Thyroid gland (tissue), 4 donors: Measurements from ENCODE around the gene GRIP1.

Source experiments
- POLR2A ChIP-seq, 2 donors: fragments of 450-650 bp; IDR thresholded peaks; one replicate each; pipeline ENCODE4 v1.6.1; 2017; ENCODE audit warnings: antibody characterized with exemption in 2 of 2, mild to moderate bottlenecking in 2 of 2, moderate library complexity in 1 of 2
- TF ChIP-seq, protein P1 (sequence below), 6 experiments: fragments of 200-600 bp in 3 of 6; fragments of 450-650 bp in 3 of 6; sonication (generic) in 3 of 6; IDR thresholded peaks; one replicate each; pipeline ENCODE4 v1.5.1; 2016 to 2019; ENCODE audit warnings: antibody characterized with exemption in 6 of 6, mild to moderate bottlenecking in 2 of 6, inconsistent platforms in 1 of 6, moderate library complexity in 1 of 6

DNA sequence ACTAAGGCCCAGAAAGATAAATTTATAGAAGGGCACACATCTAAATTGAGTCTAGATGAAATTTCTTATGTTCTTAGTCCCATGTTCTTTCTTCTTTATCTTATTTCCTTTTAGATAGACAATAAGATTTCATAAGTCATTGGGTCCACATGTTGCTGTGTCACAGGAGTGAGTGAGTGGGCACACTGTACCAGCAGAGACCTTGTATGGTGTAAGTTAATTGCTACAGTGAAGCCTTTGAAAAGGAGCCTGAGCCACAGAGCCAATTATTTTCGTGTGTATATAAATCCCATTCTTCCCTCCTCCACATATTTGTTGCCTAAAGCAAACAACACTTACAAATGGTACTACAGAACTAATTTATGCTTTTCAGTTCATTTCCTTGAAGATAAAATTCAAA lies 79.1 kb downstream of the GRIP1 start:
- TF ChIP-seq, protein P1, sequence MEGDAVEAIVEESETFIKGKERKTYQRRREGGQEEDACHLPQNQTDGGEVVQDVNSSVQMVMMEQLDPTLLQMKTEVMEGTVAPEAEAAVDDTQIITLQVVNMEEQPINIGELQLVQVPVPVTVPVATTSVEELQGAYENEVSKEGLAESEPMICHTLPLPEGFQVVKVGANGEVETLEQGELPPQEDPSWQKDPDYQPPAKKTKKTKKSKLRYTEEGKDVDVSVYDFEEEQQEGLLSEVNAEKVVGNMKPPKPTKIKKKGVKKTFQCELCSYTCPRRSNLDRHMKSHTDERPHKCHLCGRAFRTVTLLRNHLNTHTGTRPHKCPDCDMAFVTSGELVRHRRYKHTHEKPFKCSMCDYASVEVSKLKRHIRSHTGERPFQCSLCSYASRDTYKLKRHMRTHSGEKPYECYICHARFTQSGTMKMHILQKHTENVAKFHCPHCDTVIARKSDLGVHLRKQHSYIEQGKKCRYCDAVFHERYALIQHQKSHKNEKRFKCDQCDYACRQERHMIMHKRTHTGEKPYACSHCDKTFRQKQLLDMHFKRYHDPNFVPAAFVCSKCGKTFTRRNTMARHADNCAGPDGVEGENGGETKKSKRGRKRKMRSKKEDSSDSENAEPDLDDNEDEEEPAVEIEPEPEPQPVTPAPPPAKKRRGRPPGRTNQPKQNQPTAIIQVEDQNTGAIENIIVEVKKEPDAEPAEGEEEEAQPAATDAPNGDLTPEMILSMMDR (IDR thresholded peaks at IDR 0.05), result no peak
- TF ChIP-seq POLR2A (IDR thresholded peaks at IDR 0.05), result no peak
